Measurements from ENCODE around the gene TOLLIP.
"Not testable (repeated sequence)": the region's sequence is repeated elsewhere in the genome, so short reads cannot be mapped to it uniquely, and the experiment has no call there.

Gene TOLLIP

DNA sequence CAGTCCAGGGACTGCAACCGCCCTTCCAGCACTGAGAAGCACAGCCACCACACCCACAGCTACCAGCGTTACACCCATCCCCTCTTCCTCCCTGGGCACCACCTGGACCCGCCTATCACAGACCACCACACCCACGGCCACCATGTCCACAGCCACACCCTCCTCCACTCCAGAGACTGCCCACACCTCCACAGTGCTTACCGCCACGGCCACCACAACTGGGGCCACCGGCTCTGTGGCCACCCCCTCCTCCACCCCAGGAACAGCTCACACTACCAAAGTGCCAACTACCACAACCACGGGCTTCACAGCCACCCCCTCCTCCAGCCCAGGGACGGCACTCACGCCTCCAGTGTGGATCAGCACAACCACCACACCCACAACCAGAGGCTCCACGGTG is 66.7 kb downstream of the TOLLIP start:
- not testable (repeated sequence) for ATAC-seq

DNA sequence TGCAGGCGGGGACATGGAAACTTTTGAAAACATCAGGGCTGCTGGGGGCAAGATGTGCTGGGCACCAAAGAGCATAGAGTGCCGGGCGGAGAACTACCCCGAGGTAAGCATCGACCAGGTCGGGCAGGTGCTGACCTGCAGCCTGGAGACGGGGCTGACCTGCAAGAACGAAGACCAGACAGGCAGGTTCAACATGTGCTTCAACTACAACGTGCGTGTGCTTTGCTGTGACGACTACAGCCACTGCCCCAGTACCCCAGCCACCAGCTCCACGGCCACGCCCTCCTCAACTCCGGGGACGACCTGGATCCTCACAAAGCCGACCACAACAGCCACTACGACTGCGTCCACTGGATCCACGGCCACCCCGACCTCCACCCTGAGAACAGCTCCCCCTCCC is 67.1 kb downstream of the TOLLIP start:
- ATAC-seq, result no peak

DNA sequence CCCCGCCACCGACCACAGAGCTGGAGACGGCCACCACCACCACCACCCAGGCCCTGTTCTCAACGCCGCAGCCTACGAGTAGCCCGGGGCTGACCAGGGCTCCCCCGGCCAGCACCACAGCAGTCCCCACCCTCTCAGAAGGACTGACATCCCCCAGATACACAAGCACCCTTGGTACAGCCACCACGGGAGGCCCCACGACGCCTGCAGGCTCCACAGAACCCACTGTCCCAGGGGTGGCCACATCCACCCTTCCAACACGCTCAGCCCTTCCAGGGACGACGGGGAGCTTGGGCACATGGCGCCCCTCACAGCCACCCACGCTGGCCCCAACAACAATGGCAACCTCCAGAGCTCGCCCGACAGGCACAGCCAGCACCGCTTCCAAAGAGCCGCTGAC is 67.7 kb downstream of the TOLLIP start:
- ATAC-seq, result no peak

DNA sequence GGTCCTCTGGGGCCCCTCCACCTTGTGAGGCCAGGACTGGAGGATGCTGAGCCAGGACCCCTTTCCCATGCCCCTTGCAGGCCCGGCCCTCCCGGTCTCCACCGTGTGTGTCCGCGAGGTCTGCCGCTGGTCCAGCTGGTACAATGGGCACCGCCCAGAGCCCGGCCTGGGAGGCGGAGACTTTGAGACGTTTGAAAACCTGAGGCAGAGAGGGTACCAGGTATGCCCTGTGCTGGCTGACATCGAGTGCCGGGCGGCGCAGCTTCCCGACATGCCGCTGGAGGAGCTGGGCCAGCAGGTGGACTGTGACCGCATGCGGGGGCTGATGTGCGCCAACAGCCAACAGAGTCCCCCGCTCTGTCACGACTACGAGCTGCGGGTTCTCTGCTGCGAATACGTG is 68.7 kb downstream of the TOLLIP start:
- no peak for ATAC-seq

DNA sequence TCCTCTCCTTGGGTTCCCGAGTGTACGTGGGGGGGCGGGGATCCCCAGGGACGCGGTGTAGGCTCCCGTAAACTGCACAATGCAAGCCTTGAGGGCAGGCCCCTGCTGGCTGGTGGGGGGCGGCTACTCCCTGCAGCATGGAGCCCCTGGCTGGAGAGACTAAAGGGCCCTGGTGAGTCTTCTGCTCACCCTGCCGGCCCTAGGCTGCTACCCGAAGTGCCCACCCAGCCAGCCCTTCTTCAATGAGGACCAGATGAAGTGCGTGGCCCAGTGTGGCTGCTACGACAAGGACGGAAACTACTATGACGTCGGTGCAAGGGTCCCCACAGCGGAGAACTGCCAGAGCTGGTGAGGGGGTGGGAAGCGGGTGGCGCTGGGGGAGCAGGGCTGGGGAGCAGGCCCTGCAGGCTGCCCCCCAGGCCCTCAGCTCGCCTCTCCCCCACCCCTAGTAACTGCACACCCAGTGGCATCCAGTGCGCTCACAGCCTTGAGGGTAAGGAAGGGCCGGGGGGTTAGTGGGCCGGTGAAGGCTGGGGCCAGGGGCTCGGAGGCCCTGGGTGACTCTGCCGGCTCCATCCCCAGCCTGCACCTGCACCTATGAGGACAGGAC is 69.7 kb downstream of the TOLLIP start:
- no peak for ATAC-seq

DNA sequence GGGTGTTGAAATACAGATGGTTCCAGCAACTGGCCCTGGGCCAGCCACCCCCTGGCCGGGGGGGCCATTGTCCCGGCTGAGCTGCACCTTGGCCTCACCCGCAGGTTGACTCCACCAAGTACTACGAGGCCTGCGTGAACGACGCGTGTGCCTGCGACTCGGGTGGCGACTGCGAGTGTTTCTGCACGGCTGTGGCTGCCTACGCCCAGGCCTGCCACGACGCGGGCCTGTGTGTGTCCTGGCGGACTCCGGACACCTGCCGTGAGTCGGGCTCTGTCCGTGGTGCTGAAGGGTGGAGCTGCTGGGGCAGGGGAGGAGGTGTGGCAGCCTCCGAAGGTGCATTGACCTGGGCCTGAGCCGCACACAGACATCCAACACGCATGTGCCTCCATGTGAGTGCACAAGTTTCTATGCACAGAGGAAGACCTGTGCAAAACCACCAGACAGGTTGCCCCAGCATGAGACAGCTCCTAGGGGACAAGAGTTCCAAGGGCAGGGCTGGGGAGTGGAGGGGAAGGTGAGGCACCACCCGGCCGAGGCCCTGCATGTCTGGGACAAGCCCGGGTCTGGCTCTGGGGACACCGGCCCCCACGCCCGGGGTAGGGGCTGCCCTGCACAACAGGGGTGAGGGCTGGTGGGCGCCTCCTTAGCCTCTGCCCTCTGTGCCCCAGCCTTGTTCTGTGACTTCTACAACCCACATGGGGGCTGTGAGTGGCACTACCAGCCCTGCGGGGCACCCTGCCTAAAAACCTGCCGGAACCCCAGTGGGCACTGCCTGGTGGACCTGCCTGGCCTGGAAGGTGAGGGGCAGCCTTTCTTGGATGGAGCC is 70.5 kb downstream of the TOLLIP start:
- no peak for ATAC-seq

DNA sequence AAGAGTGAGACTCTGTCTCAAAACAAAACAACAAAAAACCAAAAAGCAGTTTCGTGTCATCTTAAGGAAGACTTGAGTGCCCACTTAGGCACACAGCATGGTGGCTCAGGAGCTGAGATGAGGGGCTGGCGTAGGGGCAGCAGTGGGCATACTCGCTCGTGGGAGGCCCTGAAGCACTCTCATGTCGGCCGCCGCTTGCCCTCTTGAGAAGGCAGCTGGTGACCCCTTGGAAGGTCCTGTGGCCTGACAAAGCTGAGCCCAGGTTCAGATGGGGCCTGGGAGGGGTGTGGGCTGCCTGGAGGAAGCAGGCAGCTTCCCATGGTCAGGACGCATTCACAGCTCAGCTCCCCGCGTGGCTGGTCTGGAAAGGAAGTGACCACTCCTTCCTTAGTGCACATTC is 71.6 kb downstream of the TOLLIP start:
- no peak for ATAC-seq

DNA sequence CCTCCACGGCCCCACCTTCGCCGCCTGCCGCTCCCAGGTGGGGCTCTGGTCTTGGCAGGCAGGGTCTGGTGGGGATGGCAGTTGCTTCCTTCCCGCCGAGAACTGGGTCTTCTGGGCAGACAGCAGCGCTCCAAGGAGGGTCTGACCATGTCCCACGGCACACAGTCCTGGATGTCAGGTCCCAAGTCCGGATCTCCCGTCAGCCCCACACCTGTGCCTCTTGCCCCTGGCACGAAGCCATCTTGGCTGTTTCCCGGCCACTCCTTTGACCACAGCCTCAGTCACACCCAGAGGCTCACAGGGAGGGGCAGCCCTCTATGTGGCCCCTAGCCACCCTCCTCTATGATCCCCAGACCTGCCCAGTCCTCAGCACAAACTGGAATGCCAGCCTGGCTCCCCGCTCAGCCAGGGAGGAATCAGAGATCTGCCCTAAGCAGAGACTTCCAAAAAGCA is 72.3 kb downstream of the TOLLIP start:
- no peak for ATAC-seq

DNA sequence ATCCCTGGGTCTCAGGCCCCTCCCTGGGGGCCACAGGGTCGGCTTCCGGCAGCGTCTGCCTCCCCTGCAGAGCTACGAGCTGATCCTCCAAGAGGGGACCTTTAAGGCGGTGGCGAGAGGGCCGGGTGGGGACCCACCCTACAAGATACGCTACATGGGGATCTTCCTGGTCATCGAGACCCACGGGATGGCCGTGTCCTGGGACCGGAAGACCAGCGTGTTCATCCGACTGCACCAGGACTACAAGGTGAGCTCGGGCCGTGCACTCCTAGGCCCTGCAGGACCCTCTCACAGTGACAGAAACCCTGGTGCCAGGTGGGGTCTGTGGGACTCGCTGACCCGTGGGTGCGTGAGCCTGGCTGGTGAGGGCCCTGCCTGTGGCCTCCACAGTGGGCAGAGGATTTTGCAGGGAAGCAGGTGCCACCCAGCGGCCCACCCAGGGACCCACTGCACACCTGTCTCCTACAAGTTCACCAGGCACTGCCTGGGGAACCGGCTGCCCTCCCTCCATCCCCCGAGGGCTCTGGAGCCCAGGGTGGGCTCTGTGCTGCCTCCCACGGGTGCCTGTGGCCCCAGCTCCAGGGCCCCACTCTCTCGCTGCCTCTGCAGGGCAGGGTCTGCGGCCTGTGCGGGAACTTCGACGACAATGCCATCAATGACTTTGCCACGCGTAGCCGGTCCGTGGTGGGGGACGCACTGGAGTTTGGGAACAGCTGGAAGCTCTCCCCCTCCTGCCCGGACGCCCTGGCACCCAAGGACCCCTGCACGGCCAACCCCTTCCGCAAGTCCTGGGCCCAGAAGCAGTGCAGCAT is 72.9 kb downstream of the TOLLIP start:
- no peak for ATAC-seq

DNA sequence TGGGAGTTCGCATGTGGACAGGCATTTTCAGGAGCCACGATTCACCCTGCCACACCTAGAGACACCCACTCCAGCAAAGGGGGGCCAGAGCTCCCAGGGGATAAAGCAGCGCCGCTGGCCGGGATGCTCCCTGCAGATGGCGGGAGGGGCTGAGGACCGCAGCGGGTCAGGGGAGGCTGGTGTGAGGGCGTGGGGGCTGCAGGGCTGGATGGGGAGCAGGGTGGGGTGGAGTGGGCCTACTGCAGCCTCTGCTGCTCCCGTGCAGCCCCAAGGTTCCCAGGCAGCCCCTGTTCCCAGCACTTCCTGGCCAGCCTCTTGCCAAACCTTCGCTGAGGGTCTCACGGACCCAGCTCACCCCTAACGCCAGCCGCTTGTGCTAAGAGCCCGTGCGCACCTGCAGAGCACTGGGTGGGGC is 73.5 kb downstream of the TOLLIP start:
- ATAC-seq, result no peak

DNA sequence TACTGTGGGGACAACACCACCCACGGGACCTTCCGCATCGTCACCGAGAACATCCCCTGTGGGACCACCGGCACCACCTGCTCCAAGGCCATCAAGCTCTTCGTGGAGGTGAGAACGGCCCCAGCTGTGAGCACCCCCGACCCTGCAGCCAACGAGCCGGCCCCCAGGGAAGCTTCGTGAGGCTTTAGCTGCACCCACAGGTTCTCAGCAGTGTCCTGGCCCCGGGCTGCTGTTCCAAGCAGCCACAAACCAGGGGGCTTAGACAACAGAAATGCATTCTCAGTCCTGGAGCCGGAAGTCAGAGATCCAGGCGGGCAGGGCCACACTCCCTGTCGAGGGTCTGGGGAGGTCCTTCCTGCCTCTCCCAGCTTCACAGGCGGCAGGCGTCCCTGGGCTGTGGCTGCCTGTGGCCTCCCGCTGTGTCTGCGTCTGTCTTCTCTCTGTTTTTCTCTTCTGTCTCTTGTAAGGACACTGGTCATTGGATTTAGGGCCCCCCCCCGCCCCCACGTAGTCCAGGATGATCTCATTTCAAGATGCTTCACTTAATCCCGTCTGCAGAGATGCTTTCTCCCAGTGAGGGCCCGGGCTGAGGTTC is 74.0 kb downstream of the TOLLIP start:
- no peak for ATAC-seq

DNA sequence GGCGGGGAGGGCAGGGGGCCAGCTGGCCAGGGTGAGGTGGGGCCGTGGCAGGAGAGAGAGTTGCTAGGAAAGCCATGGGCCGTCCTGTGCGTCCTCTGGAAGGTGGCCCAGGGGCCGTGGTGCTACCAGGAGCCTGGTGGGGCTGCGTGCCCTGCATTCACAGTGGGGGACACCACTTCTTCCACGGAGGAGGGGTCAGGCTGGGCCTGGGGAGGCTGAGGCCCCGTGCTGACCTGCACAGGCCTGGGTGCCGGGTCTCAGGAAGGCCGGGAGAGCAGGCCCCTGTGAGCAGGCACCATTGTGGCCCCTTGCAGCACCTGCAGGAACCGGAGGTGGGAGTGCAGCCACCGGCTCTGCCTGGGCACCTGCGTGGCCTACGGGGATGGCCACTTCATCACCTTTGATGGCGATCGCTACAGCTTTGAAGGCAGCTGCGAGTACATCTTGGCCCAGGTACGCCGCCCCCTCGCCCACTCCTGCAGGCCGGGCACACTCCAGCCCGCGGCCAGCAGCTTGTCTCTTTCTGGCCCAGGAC is 74.6 kb downstream of the TOLLIP start:
- ATAC-seq, result no peak

DNA sequence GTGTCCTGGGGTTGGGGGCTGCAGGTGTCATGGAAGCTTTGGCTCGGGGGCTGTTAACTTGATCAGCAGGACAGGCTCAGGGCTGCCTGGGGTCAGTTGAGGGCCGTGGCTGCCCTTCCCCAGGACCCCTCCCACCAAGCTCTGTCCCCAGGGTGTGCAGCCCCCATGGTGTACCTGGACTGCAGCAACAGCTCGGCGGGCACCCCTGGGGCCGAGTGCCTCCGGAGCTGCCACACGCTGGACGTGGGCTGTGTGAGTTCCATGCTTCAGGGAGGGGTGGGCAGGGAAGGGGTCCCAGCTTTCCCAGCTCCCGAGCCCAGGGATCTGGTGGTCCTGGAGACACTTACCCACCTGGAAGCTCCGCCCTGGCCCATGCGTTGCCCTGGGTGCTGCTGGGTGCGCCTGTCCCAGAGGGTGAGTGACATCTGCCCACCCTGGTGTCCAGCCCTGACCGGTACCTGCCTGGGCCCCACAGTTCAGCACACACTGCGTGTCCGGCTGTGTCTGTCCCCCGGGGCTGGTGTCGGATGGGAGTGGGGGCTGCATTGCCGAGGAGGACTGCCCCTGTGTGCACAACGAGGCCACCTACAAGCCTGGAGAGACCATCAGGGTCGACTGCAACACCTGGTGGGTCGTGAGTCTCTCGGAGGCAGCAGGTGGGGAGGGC is 75.2 kb downstream of the TOLLIP start:
- no peak for ATAC-seq

DNA sequence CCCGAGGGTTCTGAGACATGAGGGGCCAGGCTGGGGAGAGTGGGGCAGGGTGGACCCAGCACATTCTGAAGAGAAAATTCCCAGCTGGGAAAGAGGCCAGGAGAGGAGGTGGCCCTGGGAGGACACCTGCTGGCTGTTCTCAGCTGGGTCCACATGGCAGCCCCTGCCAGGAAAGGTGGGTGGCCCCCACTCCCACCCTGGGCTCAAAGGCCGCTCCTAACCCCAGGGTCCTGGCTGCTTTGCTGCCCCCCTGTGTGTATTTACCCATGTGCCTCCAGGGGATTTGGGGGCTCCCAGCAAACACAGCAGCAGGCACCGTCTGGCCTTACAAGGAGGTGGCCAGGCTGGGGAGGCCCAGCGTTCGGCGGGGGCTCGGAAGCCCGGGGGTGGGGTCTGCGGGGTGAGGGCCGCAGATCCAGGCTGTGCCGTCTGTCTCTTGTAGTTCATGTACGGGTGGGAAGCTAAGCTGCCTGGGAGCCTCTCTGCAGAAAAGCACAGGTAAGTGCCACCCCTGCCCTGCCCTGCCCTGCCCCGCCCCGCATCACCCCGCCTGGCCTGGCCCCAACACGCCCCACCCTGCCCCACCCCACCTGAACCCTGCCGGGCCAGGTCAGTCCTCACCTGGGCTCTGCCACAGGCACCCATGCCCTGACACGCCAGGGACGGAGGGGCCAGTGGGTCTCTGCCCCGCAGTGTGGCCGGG is 75.9 kb downstream of the TOLLIP start:
- no peak for ATAC-seq

DNA sequence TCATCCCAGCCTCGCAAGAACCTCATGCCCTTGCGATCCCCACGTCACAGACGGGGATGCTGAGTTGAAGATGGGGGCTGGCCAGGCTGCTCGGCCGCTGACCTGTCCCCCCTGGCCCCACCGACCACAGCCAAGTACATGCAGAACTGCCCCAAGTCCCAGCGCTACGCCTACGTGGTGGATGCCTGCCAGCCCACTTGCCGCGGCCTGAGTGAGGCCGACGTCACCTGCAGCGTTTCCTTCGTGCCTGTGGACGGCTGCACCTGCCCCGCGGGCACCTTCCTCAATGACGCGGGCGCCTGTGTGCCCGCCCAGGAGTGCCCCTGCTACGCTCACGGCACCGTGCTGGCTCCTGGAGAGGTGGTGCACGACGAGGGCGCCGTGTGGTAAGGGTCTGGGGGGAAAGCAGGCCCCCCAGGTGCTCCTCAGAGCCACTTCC is 76.5 kb downstream of the TOLLIP start:
- no peak for ATAC-seq

DNA sequence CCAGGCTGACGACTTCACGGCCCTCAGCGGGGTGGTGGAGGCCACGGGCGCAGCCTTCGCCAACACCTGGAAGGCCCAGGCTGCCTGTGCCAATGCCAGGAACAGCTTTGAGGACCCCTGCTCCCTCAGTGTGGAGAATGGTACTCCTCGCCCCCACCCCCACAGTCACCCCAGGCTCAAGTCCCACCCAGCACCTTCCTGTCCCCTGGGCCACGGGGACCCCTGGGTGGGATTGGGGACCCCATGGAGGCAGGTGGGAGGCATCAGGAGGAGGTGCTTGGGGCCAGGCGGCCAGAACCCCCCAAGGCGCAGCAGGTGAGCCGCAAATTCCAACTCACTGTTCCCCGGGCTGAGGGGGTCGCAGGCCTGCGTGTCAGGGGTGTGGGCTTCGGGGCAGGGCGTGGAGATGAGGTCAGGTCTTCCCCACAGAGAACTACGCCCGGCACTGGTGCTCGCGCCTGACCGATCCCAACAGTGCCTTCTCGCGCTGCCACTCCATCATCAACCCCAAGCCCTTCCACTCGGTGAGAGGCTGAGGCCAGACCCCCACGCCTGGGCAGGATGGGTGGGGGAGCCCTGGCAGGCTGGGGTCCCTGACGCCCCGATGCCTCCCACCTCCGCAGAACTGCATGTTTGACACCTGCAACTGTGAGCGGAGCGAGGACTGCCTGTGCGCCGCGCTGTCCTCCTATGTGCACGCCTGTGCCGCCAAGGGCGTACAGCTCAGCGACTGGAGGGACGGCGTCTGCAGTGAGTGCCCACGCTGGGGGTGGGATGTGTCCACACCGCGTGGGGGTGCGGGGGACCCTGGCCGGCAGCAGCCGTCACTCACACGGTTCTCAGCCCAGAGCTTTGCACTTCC is 77.2 kb downstream of the TOLLIP start:
- no peak for ATAC-seq

DNA sequence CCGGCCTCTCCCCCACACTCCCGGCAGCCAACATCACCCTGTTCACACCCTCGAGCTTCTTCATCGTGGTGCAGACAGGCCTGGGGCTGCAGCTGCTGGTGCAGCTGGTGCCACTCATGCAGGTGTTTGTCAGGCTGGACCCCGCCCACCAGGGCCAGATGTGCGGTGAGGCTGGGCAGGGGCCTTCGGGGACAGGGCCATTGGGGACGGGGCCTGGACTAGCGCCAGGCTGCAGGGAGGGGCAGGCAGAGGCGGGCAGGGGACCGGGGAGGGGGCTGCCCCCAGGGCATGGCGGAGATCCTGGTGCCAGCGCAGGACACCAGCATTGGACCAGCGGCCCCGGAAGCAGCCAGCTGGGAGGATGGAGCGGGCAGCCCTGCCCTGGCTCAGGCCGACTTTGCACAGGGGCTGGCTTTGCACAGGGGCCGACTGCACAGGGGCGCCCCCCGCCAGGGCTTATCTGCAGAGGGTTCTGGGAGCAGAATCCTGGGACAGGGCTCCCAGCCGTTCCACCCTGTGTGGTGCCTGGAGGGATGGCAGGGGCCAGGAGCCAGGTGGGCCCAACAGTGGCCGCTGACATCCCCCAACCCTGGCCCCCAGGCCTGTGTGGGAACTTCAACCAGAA is 77.9 kb downstream of the TOLLIP start:
- ATAC-seq, result no peak

DNA sequence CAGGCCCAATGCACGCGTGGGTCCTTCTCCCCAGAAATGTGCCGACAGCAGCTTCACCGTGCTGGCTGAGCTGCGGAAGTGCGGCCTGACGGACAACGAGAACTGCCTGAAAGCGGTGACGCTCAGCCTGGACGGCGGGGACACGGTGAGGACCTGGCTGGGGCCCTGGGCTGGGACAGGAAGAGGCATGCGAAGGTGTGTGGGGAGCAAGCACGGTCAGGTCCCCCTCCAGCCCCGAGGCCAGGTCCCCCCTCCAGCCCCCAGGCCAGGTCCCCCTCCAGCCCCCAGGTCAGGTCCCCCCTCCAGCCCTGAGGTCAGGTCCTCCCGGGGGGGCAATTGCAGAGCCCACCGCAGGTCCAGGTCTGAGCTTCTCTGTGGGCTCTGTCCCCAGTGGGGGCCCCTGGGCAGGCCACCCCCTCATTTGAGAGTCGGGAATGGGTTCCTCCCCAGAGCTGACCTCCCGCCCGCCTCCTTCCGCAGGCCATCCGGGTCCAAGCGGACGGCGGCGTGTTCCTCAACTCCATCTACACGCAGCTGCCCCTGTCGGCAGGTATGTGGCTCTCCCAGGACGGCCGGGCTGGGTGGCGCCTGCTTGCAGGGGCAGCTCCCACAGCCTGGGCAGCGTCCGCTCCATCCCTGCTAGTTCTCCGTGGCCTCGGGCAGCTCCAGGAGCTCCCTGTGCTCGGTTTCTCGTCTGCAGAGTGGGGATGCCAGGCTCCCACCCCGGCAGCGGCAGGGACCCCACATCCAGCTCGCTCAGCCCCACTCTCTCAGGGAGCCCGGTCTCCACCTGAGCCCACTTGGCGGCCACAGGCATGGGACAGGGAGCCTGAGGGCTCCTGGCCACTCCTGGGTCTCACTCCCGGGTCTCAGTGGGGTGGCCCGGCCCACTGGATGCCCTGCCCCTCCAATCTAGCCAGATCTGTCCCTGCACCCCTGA is 78.7 kb downstream of the TOLLIP start:
- no peak for ATAC-seq

DNA sequence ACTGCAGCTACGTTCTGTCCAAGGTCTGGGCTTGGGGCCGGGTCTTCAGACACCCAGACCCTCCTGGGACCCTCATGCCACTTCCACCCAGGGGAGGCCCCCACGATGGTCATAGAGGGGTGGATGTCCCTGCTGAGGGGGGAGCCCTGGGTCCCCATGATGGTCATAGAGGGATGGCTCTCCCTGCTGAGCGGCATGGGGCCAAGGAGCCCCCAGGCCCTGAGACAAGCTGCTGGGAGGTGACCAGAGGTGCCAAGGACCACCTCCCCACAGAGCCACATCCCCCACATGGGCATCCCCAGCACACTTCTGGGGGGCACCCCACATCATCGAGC is 79.3 kb downstream of the TOLLIP start:
- no peak for ATAC-seq
